GM19438 (cell line): ENCODE data around the gene PEX6.
A peak's percentile ranks its signal among the peaks of the same experiment; 100 is the strongest.
"Not testable (repeated sequence)": the region's sequence is repeated elsewhere in the genome, so short reads cannot be mapped to it uniquely, and the experiment has no call there.

Experiments
- ATAC-seq: cut with Tn5 transposase; IDR thresholded peaks from one replicate; pipeline ENCODE4 v1.9.1; 2021; ENCODE audit warnings: low read depth; ENCODE audit not compliant: unreplicated experiment

PEX6 gene

DNA sequence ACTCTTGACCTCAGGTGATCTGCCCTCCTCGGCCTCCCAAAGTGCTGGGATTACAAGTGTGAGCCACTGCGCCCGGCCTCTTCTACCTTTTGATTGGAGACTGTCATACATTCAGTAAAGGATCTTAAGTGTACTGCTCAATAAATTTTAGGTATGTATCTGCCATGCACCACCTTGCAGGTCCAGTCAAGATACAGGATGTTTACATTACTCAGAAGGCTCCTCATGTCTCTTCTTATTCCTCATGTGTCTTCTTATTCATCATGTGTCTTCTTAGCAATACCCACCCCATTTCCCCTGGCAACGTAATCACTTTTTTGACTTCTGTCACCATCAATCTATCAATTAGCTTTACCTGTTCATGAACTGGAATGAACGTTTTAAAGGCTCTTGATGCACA, 26.9 kb upstream of the PEX6 start:
- no peak for ATAC-seq

DNA sequence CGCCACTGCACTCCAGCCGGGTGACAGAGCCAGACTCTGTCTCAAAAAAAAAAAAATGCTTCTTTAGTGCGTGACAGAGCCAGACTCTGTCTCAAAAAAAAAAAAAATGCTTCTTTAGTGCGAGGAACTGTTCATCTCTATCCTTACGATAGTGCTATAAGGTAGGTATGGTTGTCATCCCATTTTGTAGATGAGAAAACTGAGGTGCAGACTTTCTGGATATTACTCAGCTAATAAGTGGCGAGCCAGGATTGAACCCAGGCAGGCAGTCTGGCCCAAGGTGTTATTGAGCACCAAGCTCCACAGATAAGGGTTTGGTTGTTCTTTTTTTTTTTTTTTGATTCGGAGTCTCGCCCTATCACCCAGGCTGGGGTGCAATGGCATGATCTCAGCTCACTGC, 22.9 kb upstream of the PEX6 start:
- ATAC-seq, result no peak

DNA sequence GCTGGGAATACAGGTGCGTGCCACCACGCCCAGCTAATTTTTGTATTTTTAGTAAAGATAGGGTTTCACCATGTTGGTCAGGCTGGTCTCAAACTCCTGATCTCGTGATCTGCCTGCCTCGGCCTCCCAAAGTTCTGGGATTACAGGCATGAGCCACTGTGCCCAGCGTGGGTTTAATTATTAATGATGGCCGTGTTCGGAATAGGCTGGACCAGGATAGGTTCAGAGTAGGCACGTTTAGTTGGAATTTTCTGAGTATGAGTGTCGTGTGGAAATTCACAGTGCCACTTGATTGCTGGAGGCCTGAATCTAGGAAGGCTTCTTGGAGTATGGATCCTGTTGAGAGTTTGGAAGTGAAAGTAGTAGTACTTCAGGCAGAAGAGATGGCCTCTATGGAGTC, 19.2 kb upstream of the PEX6 start:
- not testable (repeated sequence) for ATAC-seq

DNA sequence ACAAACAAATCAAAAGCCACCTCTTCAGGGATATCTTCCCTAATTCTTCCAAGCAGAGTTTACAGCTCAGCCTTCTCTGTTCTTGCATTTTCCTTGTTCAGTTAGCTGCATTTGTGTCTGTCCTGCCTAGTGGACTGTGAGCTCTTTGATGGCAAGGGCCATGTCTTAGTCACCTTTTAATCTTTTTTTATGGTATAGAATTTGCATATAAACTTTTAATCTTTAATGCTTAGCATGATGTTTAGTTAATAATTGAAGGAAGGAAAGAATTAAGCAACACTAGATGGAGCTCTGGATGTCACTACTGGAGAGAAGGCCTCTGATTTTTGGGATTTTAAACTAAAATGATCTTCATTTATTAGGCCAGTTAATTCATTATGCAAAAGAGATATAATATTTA, 17.5 kb upstream of the PEX6 start:
- no peak for ATAC-seq

DNA sequence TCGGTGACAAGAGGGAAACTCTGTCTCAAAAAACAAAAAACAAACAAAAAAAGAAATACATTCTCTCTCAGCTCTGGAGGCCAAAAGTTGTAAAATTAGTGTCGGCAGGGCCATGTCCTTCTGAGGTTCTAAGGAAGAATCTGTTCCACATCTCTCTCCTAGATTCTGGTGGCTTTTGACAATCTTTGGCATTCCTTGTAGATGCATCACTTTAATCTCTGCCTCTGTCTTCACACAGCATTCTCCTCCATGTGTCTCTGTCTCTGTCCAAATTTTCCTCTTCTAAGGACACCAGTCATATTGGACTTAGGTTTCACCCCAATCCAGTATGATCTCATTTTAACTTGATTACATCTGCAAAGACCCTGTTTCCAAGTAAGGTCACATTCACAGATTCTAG, 14.5 kb upstream of the PEX6 start:
- ATAC-seq, result no peak

DNA sequence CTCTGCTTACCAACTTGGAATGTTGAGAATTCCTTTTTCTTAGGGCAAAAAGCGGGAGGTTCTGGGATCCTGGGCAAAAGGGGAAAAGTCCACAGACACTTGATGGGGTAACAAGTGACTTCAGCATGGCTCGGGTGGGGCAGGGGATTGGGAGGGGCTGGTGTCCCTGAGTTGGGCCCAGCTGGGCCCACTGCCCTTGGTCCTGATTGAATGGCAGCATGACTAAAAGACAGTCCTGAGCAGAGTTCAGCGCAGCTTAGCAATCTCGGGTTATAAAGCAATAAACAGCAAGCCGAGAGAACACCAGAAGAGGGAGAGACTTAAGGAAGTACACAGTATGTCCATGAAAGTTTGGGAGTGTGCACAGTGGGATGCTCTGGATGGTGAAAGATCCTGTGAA, 10.9 kb upstream of the PEX6 start:
- no peak for ATAC-seq

DNA sequence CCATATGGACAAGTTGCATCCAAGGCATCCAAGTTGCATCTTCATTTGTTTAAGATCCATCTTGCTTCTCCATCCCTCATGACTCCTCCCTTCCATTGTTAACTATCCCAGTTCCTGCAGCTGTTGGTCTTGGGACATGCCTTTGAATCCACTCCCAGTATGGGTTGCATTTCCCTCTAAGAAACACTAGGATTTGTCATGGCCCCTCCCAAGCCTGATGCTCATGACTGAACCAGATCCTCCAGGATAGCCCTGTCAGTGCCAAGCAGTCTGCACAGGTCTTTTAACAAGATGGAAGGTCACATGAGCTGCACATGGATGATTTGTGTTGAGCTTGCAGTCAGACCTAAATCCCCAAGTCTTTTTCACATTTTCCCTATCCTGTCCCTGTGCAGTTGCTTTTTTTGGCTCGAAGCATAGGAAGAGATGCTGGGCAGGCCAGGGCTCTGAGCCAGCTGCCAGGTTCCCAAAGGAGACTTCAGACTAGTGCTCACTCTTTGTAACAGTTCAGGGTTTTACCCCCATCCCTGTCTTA, 9.6 kb upstream of the PEX6 start:
- no peak for ATAC-seq

DNA sequence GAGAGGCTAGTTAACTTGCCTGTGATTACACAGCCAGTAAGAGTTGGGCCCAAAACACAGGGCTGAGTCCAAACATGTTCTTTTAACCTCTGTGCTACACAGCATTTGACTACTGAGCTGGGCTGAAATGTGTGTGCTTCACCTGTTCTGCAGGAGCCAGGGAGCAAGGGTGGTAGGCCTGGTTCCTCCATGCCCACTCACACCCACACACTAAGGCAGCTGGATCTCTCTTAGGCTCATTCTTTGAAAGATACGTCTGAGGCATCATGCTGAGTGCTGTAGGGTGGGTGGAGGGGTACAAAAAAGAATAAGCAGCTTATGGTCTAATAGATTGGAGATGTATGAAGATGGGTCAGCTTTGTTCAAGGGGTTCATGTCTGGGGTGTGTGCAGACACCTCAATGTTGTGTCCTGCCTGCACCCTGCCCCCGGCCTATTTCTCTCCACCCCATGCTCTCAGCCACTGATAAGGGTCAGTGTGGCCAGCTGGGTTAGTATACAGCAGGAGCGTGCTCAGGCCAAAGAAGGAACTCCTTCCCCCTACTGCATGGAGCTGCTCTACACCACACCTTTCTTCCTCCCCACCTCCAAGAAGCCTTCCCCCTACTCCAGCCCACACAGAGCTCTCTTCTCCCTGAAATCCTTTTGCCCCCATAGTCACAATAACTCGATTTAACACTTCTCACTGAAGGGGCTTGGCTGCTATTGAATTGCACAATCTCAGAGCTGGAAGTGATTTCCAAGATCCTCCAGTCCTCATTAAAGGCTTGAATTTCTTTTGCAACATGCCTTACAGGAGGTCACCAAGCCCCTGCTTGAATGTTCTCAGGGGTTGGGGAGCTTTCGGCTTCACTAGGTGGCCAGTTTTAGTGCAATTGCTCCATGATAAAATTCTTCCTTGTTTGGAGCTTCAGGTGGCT, 8.8 kb upstream of the PEX6 start:
- ATAC-seq, result no peak

DNA sequence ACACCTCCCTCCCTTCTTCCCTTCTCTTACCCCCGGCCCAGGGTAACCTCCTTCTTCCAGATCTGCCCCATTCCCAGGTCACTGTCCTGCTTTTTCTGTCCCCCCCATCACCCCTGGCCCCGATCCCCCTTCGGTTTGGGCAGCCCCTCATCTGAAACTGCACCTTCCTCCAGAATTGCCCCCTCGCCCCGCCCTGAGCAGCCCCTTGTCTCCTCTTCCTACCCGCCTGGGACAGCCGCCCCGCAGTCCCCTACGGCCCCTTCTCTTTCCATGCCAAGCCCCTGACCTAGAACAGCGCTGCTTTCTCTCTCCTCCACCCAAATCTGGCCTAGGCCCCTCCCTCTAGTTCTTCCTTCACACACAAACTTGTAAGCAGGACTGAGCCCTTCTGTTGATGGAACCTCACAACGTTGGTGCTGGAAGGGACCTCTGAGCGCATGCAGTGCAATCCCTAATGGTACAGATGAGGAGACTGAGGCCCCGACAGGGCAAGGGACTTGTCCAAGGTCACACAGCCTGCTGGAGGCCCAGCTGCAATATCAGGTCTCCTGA, 6.0 kb upstream of the PEX6 start:
- ATAC-seq, result no peak

DNA sequence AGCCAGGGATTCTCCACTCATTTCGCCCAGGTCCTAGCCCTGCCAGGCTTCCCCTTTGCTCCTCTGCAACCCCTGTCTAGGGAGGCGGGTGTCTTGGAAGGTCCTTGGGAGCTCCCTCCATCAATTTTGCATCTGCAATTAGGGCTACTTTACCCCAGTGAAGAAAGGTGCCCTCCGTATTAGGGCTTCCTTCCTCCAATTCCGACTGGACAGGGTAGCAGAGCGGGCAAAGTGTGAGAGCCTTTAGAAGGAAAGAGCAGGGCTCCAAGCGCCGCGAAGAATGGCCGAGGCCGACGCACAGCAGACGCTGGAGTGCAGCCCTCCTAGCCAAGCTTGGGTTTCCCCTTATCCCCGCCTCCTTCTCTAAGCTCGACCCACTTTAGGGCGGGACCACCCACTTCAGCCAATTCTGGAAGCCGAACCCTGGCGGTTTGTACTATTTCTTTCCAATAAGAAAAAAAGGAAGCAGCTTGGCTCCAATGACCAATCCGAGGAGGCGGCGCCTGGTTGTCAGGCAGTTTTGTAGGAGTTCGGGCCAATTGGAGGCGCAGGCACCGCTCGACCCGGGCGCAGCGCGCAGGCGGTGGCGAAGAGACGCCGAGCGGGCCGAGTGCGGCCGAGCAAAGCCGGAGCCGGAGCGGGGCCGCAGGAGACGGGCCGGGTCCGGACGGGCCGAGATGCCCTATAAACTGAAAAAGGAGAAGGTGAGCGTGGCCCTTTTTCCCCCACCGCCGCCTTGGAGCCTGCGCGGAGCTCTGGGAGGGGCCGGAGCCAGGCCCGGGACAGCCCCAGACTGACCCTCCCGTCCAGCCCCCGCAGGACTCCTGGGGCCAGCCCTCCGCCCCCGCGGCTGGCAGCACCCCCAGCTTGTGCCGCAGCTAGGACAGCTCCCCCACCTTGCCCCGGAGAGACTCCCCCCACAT, 5.3 kb upstream of the PEX6 start, which contains the start of gene PPP2R5D:
Gene PPP2R5D, plus strand, starts transcription at position 570 of the 923 bp plus-strand sequence. Its CDS starts 108 bp downstream, at position 678.
- ATAC-seq, result peak; percentile 95

DNA sequence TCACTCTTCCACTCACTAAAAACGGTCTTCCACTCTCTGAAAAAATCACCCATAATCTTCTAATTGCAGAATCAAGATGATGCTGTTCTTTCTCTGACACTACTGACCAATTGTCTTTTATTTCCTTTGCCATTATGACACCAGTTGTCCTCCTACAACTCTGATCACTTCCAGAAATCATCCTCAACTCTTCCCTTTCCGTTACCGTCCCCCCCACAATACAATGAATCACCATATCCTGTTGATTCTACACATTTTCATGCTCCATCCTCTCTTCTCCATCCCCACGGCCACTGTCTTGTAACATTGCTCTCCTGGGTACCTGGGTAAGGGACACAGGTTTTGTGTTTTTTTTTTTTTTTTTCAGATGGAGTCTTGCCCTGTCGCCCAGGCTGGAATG, 2.9 kb upstream of the PEX6 start:
- ATAC-seq, result no peak

DNA sequence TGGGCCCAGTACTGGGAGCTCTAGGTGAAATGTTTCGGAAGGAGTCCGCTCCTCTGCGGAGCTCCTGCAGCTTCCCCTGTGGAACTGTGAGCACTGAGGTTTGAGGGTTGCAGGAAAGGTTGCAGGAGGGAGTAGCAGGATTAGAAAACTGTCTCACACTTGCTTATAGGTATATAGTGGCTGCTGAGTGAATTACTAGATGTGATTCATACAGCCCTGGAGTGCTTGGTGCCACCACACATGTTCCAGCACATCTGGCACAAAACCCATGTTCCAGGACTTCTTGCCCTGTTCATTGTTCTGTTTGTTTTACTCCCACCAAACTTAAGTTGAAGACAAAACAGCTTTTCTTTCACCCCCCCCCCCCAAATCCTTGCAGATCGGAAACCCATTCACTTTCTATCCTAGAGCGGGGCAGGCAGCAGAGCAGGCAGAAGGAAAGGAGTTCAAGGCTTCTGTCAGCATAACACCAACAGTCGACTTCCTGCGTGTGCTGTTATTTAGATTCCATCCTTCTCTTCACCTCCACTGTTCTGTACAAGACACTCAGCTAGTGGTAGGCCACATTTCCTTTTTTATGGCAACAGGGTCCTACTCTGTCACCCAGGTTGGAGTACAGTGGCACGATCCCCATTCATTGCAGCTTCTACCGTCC, 669 bp upstream of the PEX6 start:
- no peak for ATAC-seq

DNA sequence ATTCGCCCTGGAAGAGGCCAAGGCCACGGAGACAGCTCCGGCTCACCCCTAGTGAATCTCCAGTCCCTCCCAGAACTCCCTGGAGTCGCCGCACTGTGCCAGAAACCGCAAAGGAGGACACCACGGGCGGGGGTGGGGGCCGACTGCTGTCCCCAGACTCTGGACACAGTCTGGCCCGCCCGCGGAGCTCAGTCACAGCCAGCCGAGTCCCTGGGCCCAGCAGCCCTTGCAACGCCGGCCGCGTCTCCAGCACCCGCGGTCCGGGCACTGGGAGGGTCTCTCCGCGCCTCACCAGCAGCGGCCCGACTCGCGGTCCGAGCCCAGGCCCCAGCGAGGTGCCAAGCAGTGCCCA, 518 bp downstream of the PEX6 start:
- peak; percentile 13 for ATAC-seq

DNA sequence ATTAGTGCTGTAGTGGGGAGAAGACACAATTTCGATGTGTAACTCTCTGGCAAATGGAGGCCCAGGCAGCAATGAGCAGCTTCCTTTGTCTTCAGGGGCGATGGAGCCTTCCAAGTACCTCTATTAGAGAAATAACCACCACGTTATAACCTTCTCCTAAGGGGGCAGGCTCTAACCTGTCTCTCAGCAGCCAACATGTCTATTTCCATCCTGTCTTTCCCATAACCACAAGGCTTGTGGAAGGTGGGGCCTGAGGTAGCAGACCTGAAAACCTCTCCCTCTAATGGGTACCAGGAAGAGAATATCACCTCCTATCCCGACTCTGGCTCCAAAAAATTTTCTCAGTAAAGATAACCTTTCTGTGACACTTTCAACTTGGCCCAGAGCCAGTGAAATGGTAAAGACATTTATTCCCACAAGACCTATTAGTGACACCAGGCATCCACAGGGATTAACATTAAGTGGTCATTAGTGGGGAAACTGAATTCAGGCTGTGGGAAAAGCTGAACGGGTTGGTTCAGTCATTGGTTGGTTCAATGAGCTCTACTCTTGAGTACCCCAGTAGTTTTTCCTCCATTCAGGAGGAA, 4.0 kb downstream of the PEX6 start:
- ATAC-seq, result no peak

DNA sequence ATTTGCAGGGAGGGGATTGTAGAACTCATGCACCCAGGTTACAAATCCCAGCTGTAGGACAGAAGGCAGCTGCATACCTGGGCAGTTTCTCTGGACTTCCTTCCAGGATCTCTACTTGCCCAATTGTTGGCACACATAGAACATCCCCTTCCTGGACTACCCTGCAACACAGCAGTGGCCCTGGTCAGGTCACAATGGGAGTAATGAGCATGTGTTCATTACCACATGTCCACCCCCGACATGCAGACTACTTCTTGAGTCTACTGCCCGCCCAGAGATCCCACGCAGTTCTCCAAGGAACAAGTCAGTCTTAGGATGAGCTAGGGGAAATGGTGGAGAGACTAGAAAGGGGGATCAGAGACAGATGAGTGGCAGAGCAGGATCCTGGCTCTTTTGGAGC, 5.1 kb downstream of the PEX6 start:
- ATAC-seq, result no peak

DNA sequence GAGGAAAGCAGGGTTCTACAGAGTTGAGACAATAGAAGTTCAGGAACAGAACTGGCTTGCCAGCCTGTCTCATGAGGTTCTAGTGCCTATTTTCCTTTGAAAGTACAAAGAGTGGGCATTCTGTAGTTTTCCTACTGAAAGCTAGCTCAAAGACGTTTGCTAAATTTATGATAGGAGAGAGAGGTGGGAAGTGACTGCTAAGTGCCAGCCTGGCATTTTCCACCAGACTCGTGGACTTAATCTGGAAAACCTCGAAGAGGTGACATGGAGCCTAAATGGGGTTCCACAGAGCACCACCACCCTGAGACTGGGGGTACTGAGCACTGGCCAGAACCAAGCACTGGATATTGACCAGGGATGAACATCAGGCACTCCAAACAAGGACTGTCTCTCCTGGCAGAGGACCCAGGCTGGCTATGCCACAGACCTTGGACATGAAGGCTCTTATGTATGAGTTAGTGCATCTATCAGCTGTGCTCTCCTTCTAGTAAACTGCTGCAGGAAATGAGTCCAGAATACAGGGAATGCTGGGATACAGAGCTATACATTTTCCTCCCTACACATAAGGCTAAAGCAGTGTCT, 7.1 kb downstream of the PEX6 start:
- no peak for ATAC-seq

DNA sequence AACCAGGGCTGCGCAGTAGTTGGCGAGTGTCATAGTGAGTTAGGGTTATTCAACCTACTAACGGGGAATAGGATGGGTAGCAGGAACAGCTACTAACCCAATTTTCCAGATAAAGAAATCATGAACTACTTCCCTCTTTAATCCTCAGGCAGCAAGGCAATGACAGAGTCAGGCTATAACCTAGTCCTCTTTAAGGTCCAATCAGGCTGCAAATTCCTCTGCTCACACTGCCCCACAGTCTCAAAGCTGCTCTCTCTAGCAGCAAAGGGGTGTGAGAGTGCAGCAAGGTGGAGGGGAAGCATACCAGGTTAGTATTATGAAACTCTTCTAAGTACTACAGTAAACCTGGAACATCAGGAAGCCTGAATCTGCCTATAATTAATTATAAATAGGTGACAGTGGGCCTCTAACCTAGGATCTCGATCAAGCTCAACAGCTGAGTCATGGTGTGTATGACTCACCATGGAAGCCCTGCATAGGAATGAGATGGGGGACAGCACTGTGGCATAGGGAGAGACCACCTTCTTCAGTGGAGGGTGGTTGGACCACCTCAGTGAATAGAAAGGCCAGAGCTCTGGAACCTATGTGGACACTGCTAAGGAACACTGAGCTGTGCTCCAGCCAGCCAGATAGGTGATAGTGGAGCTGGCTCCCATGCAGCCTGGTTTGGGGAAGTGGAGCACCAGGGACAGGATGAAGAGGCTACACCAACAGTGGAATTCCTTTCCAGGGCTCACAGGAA, 7.9 kb downstream of the PEX6 start:
- no peak for ATAC-seq

DNA sequence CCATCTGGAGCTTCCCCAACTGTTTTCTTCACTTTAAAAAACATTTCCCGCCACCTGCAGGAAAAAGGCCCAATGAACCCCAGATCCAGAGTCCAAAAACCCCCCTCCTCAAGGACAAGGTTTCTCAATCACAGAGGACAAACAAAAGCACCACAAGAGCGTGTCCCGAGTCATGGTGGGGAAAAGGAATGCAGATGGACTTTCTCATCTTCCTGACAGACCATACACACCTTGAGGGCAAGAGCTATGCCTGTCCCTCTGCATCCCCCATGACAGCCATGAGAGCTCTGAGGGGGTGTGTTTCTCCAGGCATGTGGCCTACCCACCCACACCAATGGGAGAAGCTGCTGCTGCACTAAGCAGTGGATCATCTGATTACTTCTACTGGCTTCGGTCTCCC, 9.0 kb downstream of the PEX6 start:
- no peak for ATAC-seq

DNA sequence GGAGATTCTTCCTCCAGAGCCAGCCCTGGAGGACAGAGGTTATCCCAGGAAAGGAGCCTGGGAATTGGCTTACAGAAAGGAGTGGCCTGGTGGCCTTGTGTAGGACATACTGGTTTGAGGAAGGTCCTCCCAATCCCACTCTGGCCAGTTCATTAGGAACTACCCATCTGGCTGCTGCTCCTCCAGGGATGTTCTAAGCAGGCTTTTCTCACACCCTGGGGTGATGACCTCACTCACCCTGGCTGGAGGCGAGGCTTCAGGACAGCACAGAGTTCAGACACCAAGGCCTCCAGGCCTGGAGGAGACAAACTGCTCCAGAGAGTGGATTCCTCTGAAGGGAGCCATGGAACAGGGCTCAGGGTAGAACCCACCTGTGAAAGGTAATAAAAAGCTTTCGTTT, 9.6 kb downstream of the PEX6 start:
- ATAC-seq, result no peak
